Right cardiac atrium (tissue), 5 donors: ENCODE measurements around the gene MYO5A. TPM values are rescaled to one million over a fixed set of nuclear protein-coding genes. Genes with fewer than 3 reads are reported as not detected.

Source experiments
- ATAC-seq, 2 donors: fragments of 200-7000 bp; cut with Tn5 transposase; one replicate each; pipeline versions ENCODE4 v1.8.0 to v1.9.1; 2020; ENCODE audit warnings: moderate library complexity in 2 of 2, mild to moderate bottlenecking in 1 of 2
- DNase-seq, 3 donors: peaks; one replicate each; pipeline ENCODE4 v3.0.0-alpha.2; 2020
- H3K27ac ChIP-seq: one replicate; pipeline ENCODE4 v1.5.1; 2013; ENCODE audit warnings: mild to moderate bottlenecking, low read length, control low read depth, moderate library complexity
- H3K27me3 ChIP-seq: one replicate; pipeline ENCODE4 v1.6.1; 2013; ENCODE audit not compliant: control insufficient read depth, insufficient read depth
- H3K4me1 ChIP-seq: one replicate; pipeline ENCODE4 v1.6.1; 2013; ENCODE audit warnings: low read length; ENCODE audit not compliant: control insufficient read depth, insufficient read depth
- H3K4me3 ChIP-seq: one replicate; pipeline ENCODE4 v1.5.1; 2013; ENCODE audit warnings: low read length, control low read depth
- H3K9me3 ChIP-seq: one replicate; pipeline ENCODE4 v1.6.1; 2013; ENCODE audit warnings: low read length; ENCODE audit not compliant: control insufficient read depth
- WGBS: extraction: QIAGEN DNeasy Blood & Tissue Kit; methylation state at CpG from one replicate; pipeline ENCODE4 v1.1.7; 2013; 5-methylcytosine and 5-hydroxymethylcytosine counted together
- intact Hi-C, 4 donors: fragments of 100-400 bp; cut with DNase I; formaldehyde crosslinking; loops; one replicate each; pipeline versions ENCODE4 v1.11.0 to v1.14.0; 2022 to 2023
- polyA plus RNA-seq: library from polyadenylated mRNA; stranded (reverse); fragments of 200-250 nt; gene quantifications from one replicate; pipeline ENCODE4 v1.2.3, GENCODE V29; 2013
- total RNA-seq, 4 donors: library from RNA; stranded (reverse); fragmentation: NEBNext Ultra II Directional; extraction: Animal tissue kit (Norgen Biotek cat#: 25700); gene quantifications; one replicate each; pipeline ENCODE4 v1.2.1, GENCODE V29; 2021
- donor health status: healthy with polysubstance abuse.
- donor health status: DM: no; HTN: yes; CAD: no.
- donor health status: DM: no; HTN: no; CAD: no.
- donor health status: DM: no; HTN: yes; CAD: no; lungs with severe emphysema.
- donor health status: DM: yes; HTN: yes; CAD: no.

Gene MYO5A
- total and polyA plus RNA-seq, 5 donors, result 4.1 to 17.7 (median 11.0) TPM

DNA sequence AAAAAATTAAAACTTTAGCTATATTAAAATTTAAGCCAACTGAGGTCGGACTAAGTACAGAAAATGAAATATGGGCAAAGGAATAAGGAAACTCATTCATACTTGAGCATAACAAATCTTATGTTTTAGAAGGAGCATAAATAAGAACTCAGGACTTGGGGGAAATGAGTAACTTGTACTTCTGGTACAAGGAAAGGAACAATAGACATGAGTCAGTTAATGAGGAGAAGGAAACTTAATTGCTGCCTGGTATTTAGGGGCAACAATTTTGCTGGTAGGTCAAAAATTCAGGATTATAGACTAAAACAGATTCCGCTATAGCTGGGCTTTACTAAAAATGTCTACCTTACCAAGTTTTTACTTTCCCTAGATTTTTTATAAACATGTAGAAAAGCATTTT is 113.1 kb downstream of the MYO5A start:
- H3K27ac ChIP-seq, result no peak overlapping the region
- intact Hi-C loops, result no loop called here
- no peaks in the 10 kb centered on the region for H3K4me1 ChIP-seq
- H3K9me3 ChIP-seq, result no peaks in the 10 kb centered on the region
- 69% methylated on average over 2 of the region's 2 CpGs for WGBS
- DNase-seq (no peak), ATAC-seq (no peak)
- H3K4me3 ChIP-seq, result no peak overlapping the region
- no peaks in the 10 kb centered on the region for H3K27me3 ChIP-seq

DNA sequence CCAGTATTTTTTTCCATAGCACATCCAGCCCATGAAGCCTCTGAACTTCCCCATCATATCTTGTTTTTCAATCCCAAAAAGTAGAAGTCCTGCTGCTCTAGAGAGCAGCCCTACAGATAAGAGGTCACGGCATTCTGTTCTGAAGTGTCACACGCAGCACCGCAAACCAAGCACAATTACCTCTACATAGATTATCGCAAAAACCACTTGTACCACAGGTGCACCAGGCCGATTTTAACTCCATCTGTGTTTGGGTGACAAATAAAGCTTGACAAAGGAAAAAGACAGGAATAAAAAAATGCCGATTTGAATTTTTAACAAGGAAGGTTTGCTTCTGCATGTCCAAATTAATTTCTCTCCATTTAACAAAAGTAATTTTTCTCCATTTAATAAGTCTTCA is 113.7 kb downstream of the MYO5A start:
- Histone ChIP-seq H3K27me3 (no peaks in the 10 kb centered on the region), H3K27ac (no peak overlapping the region), H3K9me3 (no peaks in the 10 kb centered on the region), H3K4me3 (no peak overlapping the region), H3K4me1 (no peaks in the 10 kb centered on the region)
- DNase-seq (no peak), ATAC-seq (no peak)
- 59% methylated on average over 6 of the region's 6 CpGs for WGBS
- intact Hi-C loops, result no loop called here

DNA sequence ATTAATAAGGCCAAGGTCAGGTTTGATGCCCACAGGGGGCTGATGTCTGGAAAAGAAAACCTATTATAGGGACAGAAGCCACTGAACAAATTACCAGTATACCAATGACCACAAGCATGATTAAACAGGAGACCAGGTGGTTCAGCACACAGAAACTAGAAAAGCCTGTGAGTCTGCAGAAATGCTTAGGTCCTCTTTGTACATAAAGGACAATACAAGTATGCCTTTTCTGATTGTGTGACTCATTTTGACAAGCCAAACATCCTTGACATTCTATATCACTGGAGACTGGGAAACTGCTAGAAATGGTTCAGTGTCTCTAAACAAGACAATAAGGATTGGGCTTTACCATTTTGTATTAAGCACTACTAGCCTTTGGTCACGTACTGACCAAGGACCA is 119.9 kb downstream of the MYO5A start:
- WGBS, result 93% methylated on average over 1 of the region's 1 CpG
- H3K9me3 ChIP-seq, result no peaks in the 10 kb centered on the region
- H3K27me3 ChIP-seq, result no peaks in the 10 kb centered on the region
- no peak overlapping the region for H3K27ac ChIP-seq
- no peak for DNase-seq
- ATAC-seq, result no peak
- intact Hi-C loops, result no loop called here
- H3K4me1 ChIP-seq, result no peaks in the 10 kb centered on the region
- no peak overlapping the region for H3K4me3 ChIP-seq

DNA sequence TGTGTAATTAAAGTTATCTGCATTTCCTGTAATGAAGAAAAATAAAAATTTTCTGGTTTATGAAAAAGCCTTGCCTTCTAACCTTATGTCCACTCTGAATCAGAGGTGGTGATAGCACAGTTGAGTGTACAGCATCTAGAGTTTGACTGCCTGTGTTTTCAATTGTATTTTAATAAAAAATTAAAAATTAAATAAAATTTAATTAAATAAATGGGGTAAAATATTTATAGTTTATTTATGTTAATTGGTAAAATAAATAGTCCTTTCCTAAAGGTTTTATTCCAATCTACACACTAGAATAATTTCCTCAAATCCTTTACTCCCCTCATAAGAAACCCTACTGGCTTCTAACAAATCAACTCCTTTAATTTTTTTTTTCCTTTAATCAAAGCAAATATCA is 121.3 kb downstream of the MYO5A start:
- ATAC-seq (no peak), DNase-seq (no peak)
- Histone ChIP-seq H3K27ac (no peak overlapping the region), H3K9me3 (no peaks in the 10 kb centered on the region), H3K4me1 (no peaks in the 10 kb centered on the region), H3K27me3 (no peaks in the 10 kb centered on the region), H3K4me3 (no peak overlapping the region)
- intact Hi-C loops, result no loop called here

DNA sequence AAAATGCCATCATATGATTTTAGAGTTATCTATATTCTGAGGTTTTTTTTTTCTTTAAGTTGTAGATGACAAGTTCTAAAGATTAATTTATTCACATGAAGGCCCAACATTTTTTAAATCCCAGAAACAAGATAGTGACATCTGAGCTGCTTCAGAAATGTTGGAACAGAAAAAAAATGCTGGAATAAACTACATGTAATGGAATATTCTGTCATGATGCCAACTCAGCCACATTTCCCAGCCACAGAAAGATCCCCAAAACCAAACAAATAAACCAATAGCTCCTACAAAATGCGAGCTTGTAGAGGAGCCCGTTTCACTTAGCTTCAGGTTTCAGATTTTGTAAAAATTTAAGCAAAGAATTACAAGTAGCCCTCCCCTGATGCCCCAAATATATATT is 122.1 kb downstream of the MYO5A start:
- ATAC-seq (no peak), DNase-seq (no peak)
- WGBS, result 73% methylated on average over 2 of the region's 2 CpGs
- H3K27ac ChIP-seq, result no peak overlapping the region
- H3K4me1 ChIP-seq, result no peaks in the 10 kb centered on the region
- H3K27me3 ChIP-seq, result no peaks in the 10 kb centered on the region
- intact Hi-C loops, result no loop called here
- H3K9me3 ChIP-seq, result no peaks in the 10 kb centered on the region
- no peak overlapping the region for H3K4me3 ChIP-seq

DNA sequence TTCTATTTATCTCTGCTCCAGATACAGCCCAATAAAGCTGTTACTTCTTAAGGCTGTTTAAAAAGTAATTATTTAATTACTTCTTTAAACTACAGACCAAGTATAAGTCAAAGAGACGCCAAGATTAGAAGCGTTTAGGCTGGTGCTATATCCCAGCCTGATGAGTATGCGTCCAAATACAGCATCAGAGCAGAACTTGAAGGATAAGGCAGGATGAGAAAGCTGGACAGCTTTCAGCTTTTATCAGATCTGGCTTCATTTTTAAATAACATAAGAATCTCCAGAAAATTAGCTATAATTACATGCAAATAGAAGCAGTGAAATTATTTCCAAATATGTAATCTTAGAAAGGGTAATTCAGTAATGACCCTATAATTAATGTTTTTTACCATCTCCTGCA is 122.8 kb downstream of the MYO5A start:
- Histone ChIP-seq H3K27ac (no peak overlapping the region), H3K9me3 (no peaks in the 10 kb centered on the region), H3K27me3 (no peaks in the 10 kb centered on the region), H3K4me1 (no peaks in the 10 kb centered on the region), H3K4me3 (no peak overlapping the region)
- WGBS, result 29% methylated on average over 3 of the region's 3 CpGs
- ATAC-seq (no peak), DNase-seq (no peak)
- intact Hi-C loops, result no loop called here

DNA sequence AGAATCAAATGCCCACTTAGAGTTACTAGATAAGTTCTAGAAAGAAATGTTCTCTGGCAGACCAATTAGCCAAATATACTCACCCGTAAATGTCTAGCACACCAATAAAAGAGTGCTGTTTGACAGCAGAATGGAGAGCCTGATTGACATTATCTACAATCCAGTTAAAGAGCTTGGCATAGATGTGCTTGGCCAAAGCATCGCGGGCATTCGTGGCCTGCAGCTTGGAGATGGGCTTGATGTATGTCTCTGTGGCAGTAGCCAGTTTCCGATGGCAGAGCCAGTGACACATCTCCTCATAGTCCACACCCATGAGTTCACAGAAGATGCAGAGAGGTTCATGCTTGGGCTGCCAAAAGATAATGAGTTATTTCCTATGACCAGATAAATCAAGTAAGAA is 131.6 kb downstream of the MYO5A start:
- no peak overlapping the region for H3K27ac ChIP-seq
- H3K9me3 ChIP-seq, result no peaks in the 10 kb centered on the region
- intact Hi-C loops, result no loop called here
- 72% methylated on average over 5 of the region's 5 CpGs for WGBS
- ATAC-seq (peak; percentile 63 to 82), DNase-seq (peak in 1 of 3 donors; percentile 62)
- H3K4me1 ChIP-seq, result no peaks in the 10 kb centered on the region
- no peaks in the 10 kb centered on the region for H3K27me3 ChIP-seq
- no peak overlapping the region for H3K4me3 ChIP-seq

DNA sequence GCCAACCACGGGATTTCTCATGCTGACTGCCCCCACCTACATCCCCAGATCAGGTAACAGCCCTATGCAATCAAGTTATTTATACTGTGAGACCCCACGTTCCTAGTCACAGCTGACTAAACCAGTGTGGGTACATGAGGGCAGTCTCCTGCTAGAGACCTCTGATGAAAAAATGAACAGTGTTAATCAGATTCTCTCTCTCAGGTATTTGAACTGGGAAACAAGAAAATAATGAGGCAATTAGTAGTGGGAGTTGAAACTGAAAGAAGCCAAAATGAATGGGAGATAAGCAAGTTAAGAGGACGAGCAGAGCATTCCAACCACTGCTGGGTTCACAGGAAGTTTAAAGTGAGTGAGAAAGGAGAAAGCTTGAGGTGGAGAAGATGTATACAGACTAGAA is 134.6 kb downstream of the MYO5A start:
- Histone ChIP-seq H3K9me3 (no peaks in the 10 kb centered on the region), H3K27me3 (no peaks in the 10 kb centered on the region), H3K27ac (no peak overlapping the region), H3K4me1 (no peaks in the 10 kb centered on the region), H3K4me3 (no peak overlapping the region)
- intact Hi-C loops, result no loop called here
- DNase-seq (no peak), ATAC-seq (no peak)
- WGBS, result 44% methylated on average over 3 of the region's 3 CpGs

DNA sequence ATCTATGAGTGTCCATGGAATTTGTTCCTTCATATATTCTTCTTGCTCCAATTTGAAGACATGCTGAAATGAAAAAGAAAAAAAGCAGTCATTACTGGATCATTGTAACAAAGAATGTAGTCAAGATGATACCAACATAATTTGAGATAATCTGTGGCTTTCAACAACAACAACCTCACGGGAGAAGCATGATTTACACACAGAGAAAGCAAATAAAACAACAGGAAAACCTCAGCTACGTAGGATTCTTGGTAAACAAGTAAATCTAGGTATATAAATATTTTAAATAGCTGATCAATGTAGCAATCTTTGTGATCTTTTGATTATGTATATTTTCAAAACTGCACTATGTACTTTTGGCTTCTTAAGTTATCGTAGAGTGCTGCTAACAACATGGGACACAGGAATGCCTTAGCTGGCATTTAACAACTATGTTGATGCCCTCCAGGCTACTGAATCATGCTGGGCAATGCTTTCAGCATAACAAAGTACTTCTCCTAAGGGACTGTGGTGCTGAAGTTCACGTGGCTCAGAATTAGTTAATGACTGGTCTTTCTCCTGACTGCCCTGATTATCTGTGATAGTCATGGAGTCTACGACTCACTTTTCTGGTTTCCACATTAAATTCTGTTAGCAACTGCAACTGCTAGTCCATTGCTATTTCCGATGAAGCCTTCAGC is 136.5 kb downstream of the MYO5A start:
- Histone ChIP-seq H3K4me3 (no peak overlapping the region), H3K27ac (no peak overlapping the region), H3K27me3 (no peaks in the 10 kb centered on the region), H3K4me1 (no peaks in the 10 kb centered on the region), H3K9me3 (no peaks in the 10 kb centered on the region)
- ATAC-seq, result peak in 1 of 2 donors; percentile 57
- intact Hi-C loops, result no loop called here
- DNase-seq, result no peak
- WGBS, result 67% methylated on average over 6 of the region's 6 CpGs

DNA sequence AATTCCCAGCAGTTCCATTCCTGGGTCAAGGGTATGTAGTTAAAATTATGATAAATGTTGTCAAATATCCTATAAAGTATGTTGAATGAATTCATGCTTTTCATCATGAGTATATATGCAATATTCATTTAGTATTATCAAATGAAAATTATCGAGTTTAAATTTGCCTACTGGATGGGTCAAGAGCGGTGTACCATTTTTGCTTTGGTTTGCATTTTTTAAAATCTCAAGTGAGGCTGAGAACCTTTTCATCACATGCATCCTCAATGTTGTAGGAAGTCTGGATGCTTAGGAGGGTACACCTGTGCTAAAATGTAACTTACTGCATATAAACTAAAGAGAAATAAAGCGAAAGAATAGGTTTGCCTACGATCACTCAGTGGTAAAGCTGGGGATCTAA is 137.6 kb downstream of the MYO5A start:
- 96% methylated on average over 4 of the region's 4 CpGs for WGBS
- Histone ChIP-seq H3K4me3 (no peak overlapping the region), H3K4me1 (no peaks in the 10 kb centered on the region), H3K27me3 (no peaks in the 10 kb centered on the region), H3K9me3 (no peaks in the 10 kb centered on the region), H3K27ac (no peak overlapping the region)
- DNase-seq (no peak), ATAC-seq (no peak)
- intact Hi-C loops, result no loop called here

DNA sequence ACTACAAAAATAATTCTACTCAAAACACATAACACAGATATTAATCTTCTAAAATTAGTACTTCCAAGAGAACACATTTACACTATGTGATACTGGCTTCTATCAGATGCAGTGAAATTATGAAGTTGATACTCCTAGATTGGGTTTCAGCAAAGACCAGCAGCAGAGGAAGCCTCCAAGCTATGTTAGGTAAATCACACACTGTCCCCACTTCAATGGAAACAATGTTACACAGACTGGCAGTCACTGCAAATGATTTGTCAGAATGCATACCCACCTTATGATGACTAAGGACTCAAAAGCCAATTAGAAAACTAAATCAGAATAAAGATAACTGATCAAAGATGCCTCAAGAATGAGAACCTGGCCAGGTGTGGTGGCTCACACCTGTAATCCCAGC is 143.0 kb downstream of the MYO5A start:
- intact Hi-C loops, result no loop called here
- Histone ChIP-seq H3K4me1 (no peaks in the 10 kb centered on the region), H3K9me3 (no peaks in the 10 kb centered on the region), H3K4me3 (no peak overlapping the region), H3K27me3 (no peaks in the 10 kb centered on the region), H3K27ac (no peak overlapping the region)
- DNase-seq (no peak), ATAC-seq (no peak)

DNA sequence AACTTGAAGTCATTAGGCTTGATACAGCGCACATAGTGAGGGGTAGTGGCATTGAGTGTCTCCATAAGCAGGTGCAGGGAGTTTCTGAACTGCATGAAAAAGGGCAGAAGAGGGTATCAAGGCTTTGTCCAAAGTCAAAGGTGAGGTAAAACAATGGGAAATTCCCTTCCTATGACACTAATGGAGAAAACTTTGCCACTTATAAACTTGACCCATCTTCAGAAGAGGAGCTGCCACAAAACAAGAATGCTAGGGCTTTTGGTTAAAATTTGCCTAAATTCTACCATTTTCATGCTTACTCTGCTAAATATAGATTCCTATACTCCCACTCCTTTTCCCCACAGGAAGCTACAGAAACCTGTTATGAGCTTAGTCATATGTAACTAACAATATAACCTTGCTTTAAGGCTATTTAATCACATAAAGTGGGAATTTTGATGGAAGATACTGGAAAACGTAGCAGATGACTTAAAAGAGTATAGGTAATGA is 145.5 kb downstream of the MYO5A start:
- H3K27ac ChIP-seq, result no peak overlapping the region
- no peak for ATAC-seq
- DNase-seq, result no peak
- H3K4me3 ChIP-seq, result no peak overlapping the region
- no peaks in the 10 kb centered on the region for H3K27me3 ChIP-seq
- H3K4me1 ChIP-seq, result no peaks in the 10 kb centered on the region
- no peaks in the 10 kb centered on the region for H3K9me3 ChIP-seq
- intact Hi-C loops, result no loop called here
- WGBS, result 91% methylated on average over 2 of the region's 2 CpGs
